Kidney (tissue), 14 donors: ENCODE measurements around the gene GRK4. TPM values are rescaled to one million over a fixed set of nuclear protein-coding genes. Genes with fewer than 3 reads are reported as not detected.

ENCODE experiments used
- DNase-seq, 5 donors: peaks; one replicate each; pipeline ENCODE4 v3.0.0-alpha.2; 2013 to 2020
- FAIRE-seq: peaks from 2 replicates; lab custom pipeline; 2012; peaks lifted over from hg19 to GRCh38; lab: Jason Lieb, UNC
- H3K27ac ChIP-seq, 2 donors: one replicate each; pipeline ENCODE4 v1.7.0; 2013; ENCODE audit warnings: low read depth in 2 of 2, low read length in 2 of 2, inconsistent platforms in 1 of 2
- H3K27me3 ChIP-seq: one replicate; pipeline ENCODE4 v1.7.1; 2013; ENCODE audit warnings: low read length, inconsistent platforms; ENCODE audit not compliant: control insufficient read depth, insufficient read depth
- H3K36me3 ChIP-seq, 3 donors: one replicate each; pipeline versions ENCODE4 v1.7.0 to v1.7.1; 2013; ENCODE audit warnings: low read length in 3 of 3, control low read depth in 1 of 3, inconsistent platforms in 1 of 3; ENCODE audit not compliant: insufficient read depth in 3 of 3, control insufficient read depth in 2 of 3
- H3K4me1 ChIP-seq, 3 donors: one replicate each; pipeline versions ENCODE4 v1.7.0 to v1.7.1; 2013; ENCODE audit warnings: low read length in 3 of 3, inconsistent platforms in 1 of 3, low read depth in 1 of 3; ENCODE audit not compliant: control insufficient read depth in 2 of 3, insufficient read depth in 2 of 3
- H3K4me3 ChIP-seq, 3 donors: one replicate each; pipeline versions ENCODE4 v1.7.0 to v1.8.1; 2013; ENCODE audit warnings: low read length in 3 of 3, control low read depth in 1 of 3, inconsistent platforms in 1 of 3
- H3K9ac ChIP-seq, 3 donors: one replicate each; pipeline versions ENCODE4 v1.7.0 to v1.7.1; 2013; ENCODE audit warnings: low read length in 3 of 3, control low read depth in 1 of 3, inconsistent platforms in 1 of 3
- H3K9me3 ChIP-seq, 3 donors: one replicate each; pipeline versions ENCODE4 v1.7.0 to v1.7.1; 2013; ENCODE audit warnings: low read length in 3 of 3, control low read depth in 1 of 3, inconsistent platforms in 1 of 3; ENCODE audit not compliant: control insufficient read depth in 2 of 3, insufficient read depth in 1 of 3
- intact Hi-C: fragments of 100-400 bp; cut with DNase I; formaldehyde crosslinking; loops from one replicate; pipeline ENCODE4 v1.11.1; 2022
- polyA plus RNA-seq: library from polyadenylated mRNA; stranded (reverse); fragments of 350-450 nt; fragmentation: Illumina TruSeq; extraction: RNeasy Lipid Tissue Mini Kit (QIAGEN cat#74804); gene quantifications from one replicate; pipeline ENCODE4 v1.2.3, GENCODE V29; 2014; ENCODE audit warnings: low read depth, low replicate concordance; ENCODE audit not compliant: insufficient read depth
- total RNA-seq: library from RNA; stranded (reverse); fragmentation: NEBNext Ultra II Directional; extraction: Animal tissue kit (Norgen Biotek cat#: 25700); gene quantifications from one replicate; pipeline ENCODE4 v1.2.1, GENCODE V29; 2021
- TF ChIP-seq, protein P1 (sequence below): IDR thresholded peaks from 3 replicates; pipeline ENCODE4 v1.5.1; 2012; ENCODE audit warnings: mild to moderate bottlenecking, moderate library complexity, borderline replicate concordance; ENCODE audit not compliant: insufficient read depth; ENCODE audit errors: extremely low read depth
- donor health status: control.
- donor health status: control.
- donor health status: control.
- donor health status: control.
- donor health status: control.
- donor health status: DM: yes; HTN: yes; CAD: no.
- donor health status: Normal renal cell carcinoma (clear cell type).

The GRK4 gene
- total and polyA plus RNA-seq, 2 donors from 2014 or later: 4.3 TPM

DNA sequence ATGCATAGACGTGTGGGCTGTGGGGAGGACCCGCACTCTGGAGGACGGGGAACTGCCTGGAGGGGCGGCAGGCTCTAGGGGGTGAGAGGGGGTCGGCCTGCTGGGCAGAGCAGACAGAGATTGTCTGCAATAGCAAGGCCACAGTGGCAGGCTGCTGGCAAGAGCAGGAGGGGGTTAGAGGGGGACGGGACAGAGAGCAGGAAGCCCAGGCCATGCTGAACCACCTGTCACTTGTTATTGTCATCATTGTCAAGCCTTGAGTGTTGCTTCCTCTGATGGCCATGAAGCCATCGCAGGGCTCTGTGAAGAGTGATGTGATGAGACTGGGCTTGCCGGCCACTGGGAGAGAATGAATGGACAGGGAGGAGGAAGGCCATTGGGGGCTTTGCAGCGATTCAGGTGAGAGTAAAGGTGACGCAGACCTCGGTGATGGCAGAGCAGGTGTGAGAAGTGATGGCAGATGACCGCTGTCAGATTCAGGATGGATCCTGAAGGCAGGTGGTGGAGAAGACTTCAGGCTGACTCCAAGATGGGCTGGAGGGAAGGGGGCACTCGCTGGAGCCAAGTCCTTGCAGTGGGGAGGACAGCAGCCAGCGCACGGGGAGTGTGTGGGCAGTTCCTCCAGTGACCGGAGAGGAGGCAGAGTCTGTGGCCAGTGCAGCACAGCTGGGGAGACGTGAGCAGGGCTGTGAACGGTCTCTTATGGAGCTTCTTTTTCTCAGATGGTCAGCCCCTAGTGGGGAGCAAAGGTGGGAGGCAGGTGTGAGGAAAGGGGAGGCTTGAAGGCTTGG is 67.4 kb downstream of the GRK4 start:
- no peak overlapping the region for H3K4me3 ChIP-seq
- H3K27ac ChIP-seq: no peak overlapping the region
- no peak for DNase-seq
- no peak overlapping the region for H3K9ac ChIP-seq
- TF ChIP-seq, protein P1, sequence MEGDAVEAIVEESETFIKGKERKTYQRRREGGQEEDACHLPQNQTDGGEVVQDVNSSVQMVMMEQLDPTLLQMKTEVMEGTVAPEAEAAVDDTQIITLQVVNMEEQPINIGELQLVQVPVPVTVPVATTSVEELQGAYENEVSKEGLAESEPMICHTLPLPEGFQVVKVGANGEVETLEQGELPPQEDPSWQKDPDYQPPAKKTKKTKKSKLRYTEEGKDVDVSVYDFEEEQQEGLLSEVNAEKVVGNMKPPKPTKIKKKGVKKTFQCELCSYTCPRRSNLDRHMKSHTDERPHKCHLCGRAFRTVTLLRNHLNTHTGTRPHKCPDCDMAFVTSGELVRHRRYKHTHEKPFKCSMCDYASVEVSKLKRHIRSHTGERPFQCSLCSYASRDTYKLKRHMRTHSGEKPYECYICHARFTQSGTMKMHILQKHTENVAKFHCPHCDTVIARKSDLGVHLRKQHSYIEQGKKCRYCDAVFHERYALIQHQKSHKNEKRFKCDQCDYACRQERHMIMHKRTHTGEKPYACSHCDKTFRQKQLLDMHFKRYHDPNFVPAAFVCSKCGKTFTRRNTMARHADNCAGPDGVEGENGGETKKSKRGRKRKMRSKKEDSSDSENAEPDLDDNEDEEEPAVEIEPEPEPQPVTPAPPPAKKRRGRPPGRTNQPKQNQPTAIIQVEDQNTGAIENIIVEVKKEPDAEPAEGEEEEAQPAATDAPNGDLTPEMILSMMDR: no peak
- no peaks in the 10 kb centered on the region for H3K27me3 ChIP-seq
- FAIRE-seq: no peak
- intact Hi-C loops: no loop called here
- H3K9me3 ChIP-seq: no peaks in the 10 kb centered on the region
- no peaks in the 10 kb centered on the region for H3K36me3 ChIP-seq
- H3K4me1 ChIP-seq: no peaks in the 10 kb centered on the region

- no peak overlapping the region for H3K27ac ChIP-seq
- FAIRE-seq (no peak), DNase-seq (peak in 1 of 5 donors; percentile 92)
- H3K4me3 ChIP-seq: no peak overlapping the region
- TF ChIP-seq, protein P1: no peak
- intact Hi-C loops: no loop called here
- no peaks in the 10 kb centered on the region for H3K36me3 ChIP-seq
- no peaks in the 10 kb centered on the region for H3K27me3 ChIP-seq
- no peaks in the 10 kb centered on the region for H3K4me1 ChIP-seq
- no peaks in the 10 kb centered on the region for H3K9me3 ChIP-seq
- H3K9ac ChIP-seq: no peak overlapping the region
Observed at GRCh38 chr4:3031357-3032082, 68.1 kb downstream of the GRK4 start.

GRCh38 chr4:3034231-3034630 is 70.9 kb downstream of the GRK4 start:
- Histone ChIP-seq H3K4me1 (peaks cover 0 to 2% (median 0%) of the 10 kb centered on the region in 3 donors), H3K27ac (no peak overlapping the region), H3K9ac (no peak overlapping the region), H3K36me3 (no peaks in the 10 kb centered on the region), H3K9me3 (no peaks in the 10 kb centered on the region), H3K27me3 (no peaks in the 10 kb centered on the region), H3K4me3 (no peak overlapping the region)
- no peak for FAIRE-seq
- no peak for DNase-seq
- TF ChIP-seq, protein P1: no peak
- intact Hi-C loops: no loop called here
